Hepatocyte (in vitro differentiated cells): ENCODE data around the gene DBF4B.

ENCODE experiments used
- CTCF ChIP-seq: fragments of 200-600 bp; sonication (generic); IDR thresholded peaks from 2 replicates; pipeline ENCODE4 v1.5.1; 2016; ENCODE audit warnings: antibody characterized with exemption, mild to moderate bottlenecking; ENCODE audit not compliant: poor library complexity
- EZH2 ChIP-seq: fragments of 200-600 bp; sonication (generic); IDR thresholded peaks from 2 replicates; pipeline ENCODE4 v1.6.1; 2016; ENCODE audit warnings: antibody characterized with exemption, mild to moderate bottlenecking, borderline replicate concordance

- TF ChIP-seq CTCF (no peak), EZH2 (no peak)
These were observed 587 bp upstream of the DBF4B start for GRCh38 chr17:44707755-44708400.
